ENCODE data around the gene RNF144A. TPM values are rescaled to one million over a fixed set of nuclear protein-coding genes. Genes with fewer than 3 reads are reported as not detected.

The RNF144A gene
- total and polyA plus RNA-seq, 2 of the 13 experiments (the other 11 are each of a cell fraction or from before 2014, with no cell fraction given), result 13.9 to 16.5 TPM

- Histone ChIP-seq H3K27ac (ENCODE audit: extremely low read length, insufficient read depth, low read length) (no peak overlapping the region), H3K36me3 (replicated peaks in 1 of 2; ENCODE audit: control insufficient read depth in 1 of 2, insufficient read depth in 2 of 2, low read length in 2 of 2) (peaks cover 2 to 36% of the 10 kb centered on the region in 2 experiments), H3K4me2 (ENCODE audit: low read depth, low read length) (no peak overlapping the region), H3K9me3 (ENCODE audit: low read length) (no peaks in the 10 kb centered on the region), H3K79me2 (ENCODE audit: insufficient read depth, low read length) (no peaks in the 10 kb centered on the region), H4K20me1 (ENCODE audit: insufficient read depth, low read length) (peaks cover 7% of the 10 kb centered on the region; the same call in 1 of the 2 replicates), H3K4me1 (ENCODE audit: insufficient read depth, low read length) (peaks cover 37% of the 10 kb centered on the region), H3K27me3 (ENCODE audit: control insufficient read depth in 1 of 2, insufficient read depth in 2 of 2, low read length in 2 of 2) (no peaks in the 10 kb centered on the region), H2AFZ (ENCODE audit: low read length) (no peak overlapping the region), H3K4me3 (replicated peaks in 1 of 3; ENCODE audit: insufficient read depth in 1 of 3, low read depth in 2 of 3, low read length in 3 of 3) (no peak overlapping the region), H3K9ac (ENCODE audit: insufficient read depth, low read depth, low read length) (no peak overlapping the region)
- POLR2A ChIA-PET, result no interaction called here
- FAIRE-seq, result no peak
- no peak for TF ChIP-seq ZNF761 (CRISPR knock-in tag; conservative IDR thresholded peaks at IDR 0.05)
- WGBS (ENCODE audit: low lambda C conversion rate), result 78% methylated on average over 4 of the region's 4 CpGs
- CTCF ChIA-PET (ENCODE audit: low intra/inter-chr PET ratio, low total read pairs), result no interaction called here
- in situ Hi-C loops (cut with HindIII; ENCODE audit: extremely low pct_ligation_motif_present, low pct_unique_long_range_greater_than_20kb), result no loop called here
- no TSS peak for BruUV-seq (replicated peaks)
- no peak for DNase-seq (ENCODE audit: low spot score)
- intact Hi-C loops (cut with micrococcal nuclease; ENCODE audit: unreplicated experiment), result no loop called here
- no peak for ATAC-seq
Observed at GRCh38 chr2:7027411-7027810, 110.2 kb downstream of the RNF144A start.

DNA sequence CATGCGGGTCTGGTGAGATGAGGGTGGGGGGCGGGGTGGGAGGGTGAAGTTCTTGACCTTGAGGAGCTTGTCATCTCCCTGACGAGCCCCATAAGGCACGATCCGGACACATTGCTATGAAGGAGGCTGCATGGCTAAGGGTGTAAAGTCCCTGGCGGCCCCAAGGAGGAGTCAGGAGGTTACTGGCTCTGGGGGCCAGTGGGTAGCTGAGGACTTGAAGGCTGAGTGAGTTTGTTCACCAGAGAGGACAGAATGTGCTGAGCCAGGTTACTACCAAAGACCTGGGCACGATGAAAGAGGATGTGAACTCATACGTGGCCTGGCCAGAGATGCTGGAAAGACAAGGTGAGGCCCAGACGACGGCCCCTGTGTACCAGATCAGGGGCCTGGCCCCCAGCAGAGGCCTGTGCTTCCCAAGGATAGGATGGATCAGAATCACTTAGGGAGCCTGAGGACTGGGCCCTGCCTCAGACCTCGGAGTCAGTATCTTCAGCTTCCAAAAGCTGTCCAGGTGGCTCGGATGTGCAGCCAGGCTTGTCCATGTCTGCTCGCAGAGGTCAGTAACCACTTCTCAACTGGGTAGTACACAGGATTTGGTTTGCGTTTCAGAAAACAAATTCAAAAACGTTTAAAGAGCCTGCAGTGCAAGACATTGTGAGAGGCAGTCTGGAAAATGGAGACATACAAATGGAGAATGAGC lies 110.9 kb downstream of the RNF144A start:
- intact Hi-C loops (cut with micrococcal nuclease; ENCODE audit: unreplicated experiment), result no loop called here
- no peak for FAIRE-seq
- H4K20me1 ChIP-seq (ENCODE audit: insufficient read depth, low read length), result peaks cover 7% of the 10 kb centered on the region; the same call in 1 of the 2 replicates
- peaks cover 4 to 36% of the 10 kb centered on the region in 2 experiments for H3K36me3 ChIP-seq (replicated peaks in 1 of 2; ENCODE audit: control insufficient read depth in 1 of 2, insufficient read depth in 2 of 2, low read length in 2 of 2)
- H3K27ac ChIP-seq (ENCODE audit: extremely low read length, insufficient read depth, low read length), result no peak overlapping the region
- 90% methylated on average over 15 of the region's 15 CpGs for WGBS (ENCODE audit: low lambda C conversion rate)
- no peak overlapping the region for H3K4me2 ChIP-seq (ENCODE audit: low read depth, low read length)
- no peak overlapping the region for H3K4me3 ChIP-seq (replicated peaks in 1 of 3; ENCODE audit: insufficient read depth in 1 of 3, low read depth in 2 of 3, low read length in 3 of 3)
- H3K79me2 ChIP-seq (ENCODE audit: insufficient read depth, low read length), result no peaks in the 10 kb centered on the region
- no peak overlapping the region for H3K9ac ChIP-seq (ENCODE audit: insufficient read depth, low read depth, low read length)
- H3K4me1 ChIP-seq (ENCODE audit: insufficient read depth, low read length), result peaks cover 37% of the 10 kb centered on the region
- POLR2A ChIA-PET, result no interaction called here
- H3K9me3 ChIP-seq (ENCODE audit: low read length), result no peaks in the 10 kb centered on the region
- no peak for TF ChIP-seq POLR2AphosphoS5 (IDR thresholded peaks at IDR 0.05; ENCODE audit: low read depth, low read length)
- TF ChIP-seq, protein P1, sequence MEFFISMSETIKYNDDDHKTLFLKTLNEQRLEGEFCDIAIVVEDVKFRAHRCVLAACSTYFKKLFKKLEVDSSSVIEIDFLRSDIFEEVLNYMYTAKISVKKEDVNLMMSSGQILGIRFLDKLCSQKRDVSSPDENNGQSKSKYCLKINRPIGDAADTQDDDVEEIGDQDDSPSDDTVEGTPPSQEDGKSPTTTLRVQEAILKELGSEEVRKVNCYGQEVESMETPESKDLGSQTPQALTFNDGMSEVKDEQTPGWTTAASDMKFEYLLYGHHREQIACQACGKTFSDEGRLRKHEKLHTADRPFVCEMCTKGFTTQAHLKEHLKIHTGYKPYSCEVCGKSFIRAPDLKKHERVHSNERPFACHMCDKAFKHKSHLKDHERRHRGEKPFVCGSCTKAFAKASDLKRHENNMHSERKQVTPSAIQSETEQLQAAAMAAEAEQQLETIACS (CRISPR knock-in tag; IDR thresholded peaks at IDR 0.05), result no peak
- TF ChIP-seq NPAS2 (CRISPR knock-in tag; IDR thresholded peaks at IDR 0.05; ENCODE audit: borderline replicate concordance), result no peak
- TF ChIP-seq ZZZ3 (CRISPR knock-in tag; IDR thresholded peaks at IDR 0.05; ENCODE audit: borderline replicate concordance), result no peak
- TF ChIP-seq, protein P2, sequence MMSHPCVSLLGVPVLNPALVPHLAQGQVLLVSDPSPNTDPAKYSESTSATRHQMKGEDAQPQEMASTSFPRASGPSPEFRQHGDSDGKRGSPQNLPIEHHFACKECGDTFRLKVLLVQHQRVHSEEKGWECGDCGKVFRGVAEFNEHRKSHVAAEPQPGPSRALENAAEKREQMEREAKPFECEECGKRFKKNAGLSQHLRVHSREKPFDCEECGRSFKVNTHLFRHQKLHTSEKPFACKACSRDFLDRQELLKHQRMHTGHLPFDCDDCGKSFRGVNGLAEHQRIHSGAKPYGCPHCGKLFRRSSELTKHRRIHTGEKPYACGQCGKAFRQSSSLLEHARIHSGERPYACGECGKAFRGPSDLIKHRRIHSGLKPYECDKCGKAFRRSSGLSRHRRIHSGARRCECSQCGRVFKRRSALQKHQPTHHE (CRISPR knock-in tag; IDR thresholded peaks at IDR 0.05; ENCODE audit: borderline replicate concordance), result no peak
- no peak for TF ChIP-seq SP4 (CRISPR knock-in tag; IDR thresholded peaks at IDR 0.05)
- no peak for TF ChIP-seq ZNF577 (CRISPR knock-in tag; IDR thresholded peaks at IDR 0.05; ENCODE audit: borderline replicate concordance, low read depth)
- no peak for TF ChIP-seq NR1H2 (CRISPR knock-in tag; IDR thresholded peaks at IDR 0.05; ENCODE audit: borderline replicate concordance, low read depth)
- TF ChIP-seq, protein P3, sequence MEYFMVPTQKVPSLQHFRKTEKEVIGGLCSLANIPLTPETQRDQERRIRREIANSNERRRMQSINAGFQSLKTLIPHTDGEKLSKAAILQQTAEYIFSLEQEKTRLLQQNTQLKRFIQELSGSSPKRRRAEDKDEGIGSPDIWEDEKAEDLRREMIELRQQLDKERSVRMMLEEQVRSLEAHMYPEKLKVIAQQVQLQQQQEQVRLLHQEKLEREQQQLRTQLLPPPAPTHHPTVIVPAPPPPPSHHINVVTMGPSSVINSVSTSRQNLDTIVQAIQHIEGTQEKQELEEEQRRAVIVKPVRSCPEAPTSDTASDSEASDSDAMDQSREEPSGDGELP (IDR thresholded peaks at IDR 0.05; ENCODE audit: borderline replicate concordance, low read depth), result no peak
- TF ChIP-seq HMG20A (CRISPR knock-in tag; IDR thresholded peaks at IDR 0.05; ENCODE audit: borderline replicate concordance), result no peak
- no peak for TF ChIP-seq CHD4 (IDR thresholded peaks at IDR 0.05; ENCODE audit: borderline replicate concordance, low read length)
- no peak for TF ChIP-seq EEA1 (CRISPR knock-in tag; IDR thresholded peaks at IDR 0.05; ENCODE audit: borderline replicate concordance)
- in situ Hi-C loops (cut with HindIII; ENCODE audit: extremely low pct_ligation_motif_present, low pct_unique_long_range_greater_than_20kb), result no loop called here
- no peak for DNase-seq (ENCODE audit: low spot score)
- CTCF ChIA-PET (ENCODE audit: low intra/inter-chr PET ratio, low total read pairs), result no interaction called here
- ATAC-seq, result no peak
- BruUV-seq (replicated peaks), result no TSS peak
- H3K27me3 ChIP-seq (ENCODE audit: control insufficient read depth in 1 of 2, insufficient read depth in 2 of 2, low read length in 2 of 2), result no peaks in the 10 kb centered on the region
- no peak overlapping the region for H2AFZ ChIP-seq (ENCODE audit: low read length)

Measured in HepG2 (cell line).